CD14-positive monocyte (primary cell): ENCODE results near the gene TMPRSS2. TPM values are rescaled to one million over a fixed set of nuclear protein-coding genes. Genes with fewer than 3 reads are reported as not detected.

Experiments used
- DNase-seq, 3 donors: peaks; one replicate each; pipeline ENCODE4 v3.0.0-alpha.2; 2011 to 2022
- H2AFZ ChIP-seq: 2 replicates; pipeline ENCODE4 v1.6.0; 2012; ENCODE audit warnings: mild to moderate bottlenecking, low read depth, low read length, inconsistent platforms; ENCODE audit not compliant: insufficient read depth, poor library complexity, severe bottlenecking
- H3K27ac ChIP-seq, 2 donors: 1 replicate in 1 of 2; 2 replicates in 1 of 2; pipeline ENCODE4 v1.5.1; 2012 to 2013; ENCODE audit warnings: low read length in 2 of 2, control low read depth in 1 of 2, inconsistent platforms in 1 of 2, low read depth in 1 of 2, mild to moderate bottlenecking in 1 of 2
- H3K27me3 ChIP-seq, 2 donors: one replicate each; pipeline versions ENCODE4 v1.6.0 to v1.6.1; 2011 to 2013; ENCODE audit warnings: low read length in 2 of 2; ENCODE audit not compliant: control insufficient read depth in 2 of 2, insufficient read depth in 2 of 2
- H3K36me3 ChIP-seq, 2 donors: replicated peaks in 1 of 2; 1 replicate in 1 of 2; 2 replicates in 1 of 2; pipeline versions ENCODE4 v1.5.1 to v1.6.1; 2012 to 2013; ENCODE audit warnings: low read length in 2 of 2, control low read depth in 1 of 2, inconsistent platforms in 1 of 2, mild to moderate bottlenecking in 1 of 2; ENCODE audit not compliant: insufficient read depth in 2 of 2, control insufficient read depth in 1 of 2
- H3K4me1 ChIP-seq, 2 donors: 1 replicate in 1 of 2; 2 replicates in 1 of 2; pipeline versions ENCODE4 v1.5.1 to v1.6.1; 2012 to 2013; ENCODE audit warnings: low read length in 2 of 2, control low read depth in 1 of 2, inconsistent platforms in 1 of 2, mild to moderate bottlenecking in 1 of 2, moderate library complexity in 1 of 2; ENCODE audit not compliant: insufficient read depth in 2 of 2, control insufficient read depth in 1 of 2
- H3K4me2 ChIP-seq: replicated peaks from 2 replicates; pipeline ENCODE3; 2012; ENCODE audit warnings: low read length, moderate library complexity, mild to moderate bottlenecking; ENCODE audit not compliant: poor library complexity, severe bottlenecking; ENCODE audit errors: extremely low read depth
- H3K4me3 ChIP-seq, 3 experiments: fragments of 200-600 bp in 1 of 3; sonication (generic) in 1 of 3; replicated peaks in 1 of 3; 1 replicate in 2 of 3; 2 replicates in 1 of 3; pipeline ENCODE4 v1.5.1; 2011 to 2013; ENCODE audit warnings: low read length in 3 of 3, mild to moderate bottlenecking in 3 of 3, control low read depth in 2 of 3, low read depth in 2 of 3, inconsistent platforms in 1 of 3, moderate library complexity in 1 of 3
- H3K79me2 ChIP-seq: 2 replicates; pipeline ENCODE4 v1.6.0; 2012; ENCODE audit warnings: mild to moderate bottlenecking, control low read depth, inconsistent platforms, low read length, moderate library complexity; ENCODE audit not compliant: insufficient read depth
- H3K9ac ChIP-seq: 2 replicates; pipeline ENCODE4 v1.6.0; 2017; ENCODE audit warnings: low read length, mild to moderate bottlenecking; ENCODE audit not compliant: insufficient read depth, poor library complexity, severe bottlenecking
- H3K9me3 ChIP-seq, 2 donors: replicated peaks in 1 of 2; 1 replicate in 1 of 2; 2 replicates in 1 of 2; pipeline versions ENCODE4 v1.5.1 to v1.6.1; 2012 to 2013; ENCODE audit warnings: low read length in 2 of 2, control low read depth in 1 of 2; ENCODE audit not compliant: control insufficient read depth in 1 of 2, insufficient read depth in 1 of 2
- H4K20me1 ChIP-seq: 2 replicates; pipeline ENCODE4 v1.6.0; 2012; ENCODE audit warnings: mild to moderate bottlenecking, low read length, control low read depth, moderate library complexity; ENCODE audit not compliant: insufficient read depth
- H3K27ac Mint-ChIP-seq, 7 donors: one replicate each; pipeline ENCODE4 v1.8.0; 2020; ENCODE audit warnings: mild to moderate bottlenecking in 7 of 7, mixed read lengths in 7 of 7, moderate library complexity in 6 of 7, inconsistent platforms in 2 of 7
- H3K27me3 Mint-ChIP-seq, 3 donors: one replicate each; pipeline ENCODE4 v1.8.0; 2021 to 2022; ENCODE audit warnings: low read depth in 3 of 3, mild to moderate bottlenecking in 3 of 3, mixed read lengths in 3 of 3, moderate library complexity in 3 of 3, inconsistent platforms in 1 of 3
- H3K36me3 Mint-ChIP-seq, 2 donors: one replicate each; pipeline ENCODE4 v1.8.0; 2020; ENCODE audit warnings: mixed read lengths in 2 of 2, inconsistent platforms in 1 of 2, mild to moderate bottlenecking in 1 of 2
- H3K4me1 Mint-ChIP-seq: one replicate; pipeline ENCODE4 v1.8.0; 2020; ENCODE audit warnings: mild to moderate bottlenecking, mixed read lengths
- H3K4me3 Mint-ChIP-seq, 2 donors: one replicate each; pipeline ENCODE4 v1.8.0; 2020; ENCODE audit warnings: mild to moderate bottlenecking in 2 of 2, mixed read lengths in 2 of 2, moderate library complexity in 1 of 2
- H3K9me3 Mint-ChIP-seq, 7 donors: one replicate each; pipeline ENCODE4 v1.8.0; 2020 to 2022; ENCODE audit warnings: mixed read lengths in 7 of 7, mild to moderate bottlenecking in 6 of 7, moderate library complexity in 6 of 7, inconsistent platforms in 2 of 7
- WGBS: methylation state at CpG from one replicate; pipeline ENCODE4 v1.1.5; 2013; ENCODE audit warnings: missing lambda C conversion rate; ENCODE audit not compliant: insufficient coverage; 5-methylcytosine and 5-hydroxymethylcytosine counted together
- intact Hi-C, 2 donors: fragments of 100-400 bp; cut with micrococcal nuclease; formaldehyde crosslinking; loops; one replicate each; pipeline versions ENCODE4 v1.15.0 to v1.15.1; 2023
- polyA plus RNA-seq, 3 donors: library from polyadenylated mRNA; depleted of rRNA in 1 of 3; unstranded in 2 of 3; stranded (reverse) in 1 of 3; fragments of 300-500 nt in 2 of 3; fragments of >200 nt in 1 of 3; fragmentation: Illumina TruSeq in 2 of 3; gene quantifications; 1 replicate in 2 of 3; 2 replicates in 1 of 3; pipeline ENCODE4 v1.2.3, GENCODE V29; 2012 to 2021
- TF ChIP-seq, protein P1 (sequence below): fragments of 200-600 bp; IDR thresholded peaks from one replicate; pipeline ENCODE4 v1.8.0; 2022; ENCODE audit warnings: antibody characterized with exemption, mild to moderate bottlenecking

The TMPRSS2 gene
- polyA plus RNA-seq, 3 donors: not detected

GRCh38 chr21:41428311-41428710 is 79.6 kb downstream of the TMPRSS2 start:
- Histone ChIP-seq H3K9me3 (no peaks in the 10 kb centered on the region), H2AFZ (no peak overlapping the region), H3K4me2 (no peak overlapping the region), H4K20me1 (peaks cover 4% of the 10 kb centered on the region), H3K36me3 (peaks cover 44 to 53% of the 10 kb centered on the region in 2 donors), H3K4me3 (no peak overlapping the region), H3K9ac (no peak overlapping the region), H3K27ac (no peak overlapping the region), H3K79me2 (no peaks in the 10 kb centered on the region), H3K27me3 (peaks cover 0 to 7% of the 10 kb centered on the region in 2 donors), H3K4me1 (peaks cover 28 to 37% of the 10 kb centered on the region in 2 donors)
- peaks cover 0 to 3% (median 0%) of the 10 kb centered on the region in 7 donors for H3K9me3 Mint-ChIP-seq
- peaks cover 2 to 16% (median 12%) of the 10 kb centered on the region in 3 donors for H3K27me3 Mint-ChIP-seq
- TF ChIP-seq, protein P1, sequence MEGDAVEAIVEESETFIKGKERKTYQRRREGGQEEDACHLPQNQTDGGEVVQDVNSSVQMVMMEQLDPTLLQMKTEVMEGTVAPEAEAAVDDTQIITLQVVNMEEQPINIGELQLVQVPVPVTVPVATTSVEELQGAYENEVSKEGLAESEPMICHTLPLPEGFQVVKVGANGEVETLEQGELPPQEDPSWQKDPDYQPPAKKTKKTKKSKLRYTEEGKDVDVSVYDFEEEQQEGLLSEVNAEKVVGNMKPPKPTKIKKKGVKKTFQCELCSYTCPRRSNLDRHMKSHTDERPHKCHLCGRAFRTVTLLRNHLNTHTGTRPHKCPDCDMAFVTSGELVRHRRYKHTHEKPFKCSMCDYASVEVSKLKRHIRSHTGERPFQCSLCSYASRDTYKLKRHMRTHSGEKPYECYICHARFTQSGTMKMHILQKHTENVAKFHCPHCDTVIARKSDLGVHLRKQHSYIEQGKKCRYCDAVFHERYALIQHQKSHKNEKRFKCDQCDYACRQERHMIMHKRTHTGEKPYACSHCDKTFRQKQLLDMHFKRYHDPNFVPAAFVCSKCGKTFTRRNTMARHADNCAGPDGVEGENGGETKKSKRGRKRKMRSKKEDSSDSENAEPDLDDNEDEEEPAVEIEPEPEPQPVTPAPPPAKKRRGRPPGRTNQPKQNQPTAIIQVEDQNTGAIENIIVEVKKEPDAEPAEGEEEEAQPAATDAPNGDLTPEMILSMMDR: no peak
- no peak for DNase-seq
- WGBS: over 99% methylated on average over 8 of the region's 8 CpGs
- no peak overlapping the region for H3K27ac Mint-ChIP-seq
- H3K36me3 Mint-ChIP-seq: peaks cover 53 to 64% of the 10 kb centered on the region in 2 donors
- H3K4me1 Mint-ChIP-seq: peaks cover 49% of the 10 kb centered on the region
- H3K4me3 Mint-ChIP-seq: no peak overlapping the region
- intact Hi-C loops: loop anchor here in 1 of 2 donors (5.0 kb wide), 1 partner anchor 66 kb away; the partner anchor contains the start of gene MX2

DNA sequence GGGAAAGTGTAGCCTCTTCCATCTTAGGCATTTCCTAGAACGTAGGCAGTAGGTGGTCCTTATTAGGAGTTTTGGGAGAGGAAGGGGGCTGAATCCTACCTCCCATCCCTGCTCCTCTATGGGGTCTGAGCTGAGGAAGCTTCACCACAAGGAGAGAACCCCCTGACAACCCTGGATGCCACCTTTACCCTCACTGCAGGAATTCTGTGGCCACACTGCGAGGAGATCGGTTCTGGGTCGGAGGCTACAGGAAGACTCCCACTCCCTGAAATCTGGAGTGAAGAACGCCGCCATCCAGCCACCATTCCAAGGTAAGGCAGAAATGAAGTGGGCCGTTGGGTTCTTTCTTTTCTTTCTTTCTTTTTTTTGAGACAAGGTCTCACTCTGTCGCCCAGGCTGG is 80.4 kb downstream of the TMPRSS2 start:
- Histone ChIP-seq H2AFZ (no peak overlapping the region), H3K9ac (no peak overlapping the region), H3K27ac (no peak overlapping the region), H3K79me2 (no peaks in the 10 kb centered on the region), H4K20me1 (peaks cover 4% of the 10 kb centered on the region), H3K4me1 (peaks cover 33 to 44% of the 10 kb centered on the region in 2 donors), H3K36me3 (peaks cover 37 to 46% of the 10 kb centered on the region in 2 donors), H3K9me3 (no peaks in the 10 kb centered on the region), H3K4me2 (peak overlapping the region; percentile 92), H3K27me3 (peaks cover 0 to 7% of the 10 kb centered on the region in 2 donors), H3K4me3 (no peak overlapping the region)
- peaks cover 2 to 16% (median 12%) of the 10 kb centered on the region in 3 donors for H3K27me3 Mint-ChIP-seq
- 100% methylated on average over 3 of the region's 8 CpGs for WGBS
- H3K36me3 Mint-ChIP-seq: peaks cover 45 to 56% of the 10 kb centered on the region in 2 donors
- H3K4me1 Mint-ChIP-seq: peaks cover 56% of the 10 kb centered on the region
- H3K9me3 Mint-ChIP-seq: peaks cover 0 to 3% (median 0%) of the 10 kb centered on the region in 7 donors
- intact Hi-C loops: loop anchor here in 1 of 2 donors (5.0 kb wide), 1 partner anchor 65 kb away; the partner anchor contains the start of gene MX2
- H3K4me3 Mint-ChIP-seq: peak overlapping the region; percentile 97
- DNase-seq: no peak
- TF ChIP-seq, protein P1: no peak
- peak overlapping the region in 2 of 7 donors; percentile 14 to 40 for H3K27ac Mint-ChIP-seq
